ENCODE data around the gene KIF13A.
"Not testable (repeated sequence)": the region's sequence is repeated elsewhere in the genome, so short reads cannot be mapped to it uniquely, and the experiment has no call there.

KIF13A gene

DNA sequence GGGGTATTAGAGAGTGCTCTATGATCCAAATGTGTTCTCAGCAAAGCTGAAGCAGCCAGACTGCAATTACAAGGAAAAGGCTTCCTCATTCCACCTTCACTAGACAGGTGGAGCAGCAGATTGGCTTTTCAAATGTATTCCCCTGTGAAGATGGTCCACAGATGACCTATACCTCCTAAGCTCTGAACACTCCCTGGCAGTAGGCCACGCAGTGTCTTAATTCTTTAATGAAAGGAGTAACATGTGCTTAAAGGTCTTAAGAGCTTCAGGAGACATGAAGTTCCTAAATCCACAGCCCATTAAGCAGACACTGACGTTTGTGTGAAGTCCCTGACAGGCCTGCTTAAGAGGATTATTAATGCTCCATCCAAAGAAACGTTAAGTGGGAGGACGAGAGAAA lies 141.8 kb downstream of the KIF13A start:
- Histone ChIP-seq H3K9me3 (ENCODE audit: insufficient read depth, low read depth, low read length) (no peaks in the 10 kb centered on the region), H3K36me3 (ENCODE audit: insufficient read depth, low read depth, low read length) (peaks cover 43% of the 10 kb centered on the region), H3K4me3 (ENCODE audit: low read length) (no peak overlapping the region), H3K4me1 (ENCODE audit: insufficient read depth, low read length) (no peaks in the 10 kb centered on the region), H3K27me3 (ENCODE audit: insufficient read depth, low read length) (no peaks in the 10 kb centered on the region), H3K9ac (ENCODE audit: low read depth, low read length) (no peak overlapping the region), H3K27ac (ENCODE audit: low read length) (no peak overlapping the region)

DNA sequence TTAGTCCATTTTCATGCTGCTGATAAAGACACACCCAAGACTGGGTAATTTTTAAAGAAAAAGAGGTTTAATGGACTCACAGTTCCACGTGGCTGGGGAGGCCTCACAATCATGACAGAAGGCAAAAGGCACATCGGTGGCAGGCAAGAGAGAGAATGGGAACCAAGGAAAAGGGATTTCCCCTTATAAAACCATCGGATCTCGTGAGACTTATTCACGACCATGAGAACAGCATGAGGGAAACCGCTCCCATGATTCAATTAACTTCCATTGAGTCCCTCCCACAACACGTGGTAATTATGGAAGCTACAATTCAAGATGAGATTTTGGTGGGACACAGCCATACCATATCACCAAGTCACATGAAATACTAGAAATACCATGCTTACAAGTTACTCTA lies 142.5 kb downstream of the KIF13A start:
- peaks cover 38% of the 10 kb centered on the region for H3K36me3 ChIP-seq (ENCODE audit: insufficient read depth, low read depth, low read length)
- H3K9me3 ChIP-seq (ENCODE audit: insufficient read depth, low read depth, low read length); H3K27ac ChIP-seq (ENCODE audit: low read length); H3K4me3 ChIP-seq (ENCODE audit: low read length); H3K27me3 ChIP-seq (ENCODE audit: insufficient read depth, low read length); H3K4me1 ChIP-seq (ENCODE audit: insufficient read depth, low read length); H3K9ac ChIP-seq (ENCODE audit: low read depth, low read length): not testable (repeated sequence)

GRCh38 chr6:17842934-17843821 lies 144.3 kb downstream of the KIF13A start:
- peaks cover 22% of the 10 kb centered on the region; the same call in 1 of the 2 replicates for H3K36me3 ChIP-seq (ENCODE audit: insufficient read depth, low read depth, low read length)
- no peaks in the 10 kb centered on the region for H3K9me3 ChIP-seq (ENCODE audit: insufficient read depth, low read depth, low read length)
- no peak overlapping the region for H3K4me3 ChIP-seq (ENCODE audit: low read length)
- no peaks in the 10 kb centered on the region for H3K4me1 ChIP-seq (ENCODE audit: insufficient read depth, low read length)
- no peaks in the 10 kb centered on the region for H3K27me3 ChIP-seq (ENCODE audit: insufficient read depth, low read length)
- H3K9ac ChIP-seq (ENCODE audit: low read depth, low read length): no peak overlapping the region
- H3K27ac ChIP-seq (ENCODE audit: low read length): no peak overlapping the region

DNA sequence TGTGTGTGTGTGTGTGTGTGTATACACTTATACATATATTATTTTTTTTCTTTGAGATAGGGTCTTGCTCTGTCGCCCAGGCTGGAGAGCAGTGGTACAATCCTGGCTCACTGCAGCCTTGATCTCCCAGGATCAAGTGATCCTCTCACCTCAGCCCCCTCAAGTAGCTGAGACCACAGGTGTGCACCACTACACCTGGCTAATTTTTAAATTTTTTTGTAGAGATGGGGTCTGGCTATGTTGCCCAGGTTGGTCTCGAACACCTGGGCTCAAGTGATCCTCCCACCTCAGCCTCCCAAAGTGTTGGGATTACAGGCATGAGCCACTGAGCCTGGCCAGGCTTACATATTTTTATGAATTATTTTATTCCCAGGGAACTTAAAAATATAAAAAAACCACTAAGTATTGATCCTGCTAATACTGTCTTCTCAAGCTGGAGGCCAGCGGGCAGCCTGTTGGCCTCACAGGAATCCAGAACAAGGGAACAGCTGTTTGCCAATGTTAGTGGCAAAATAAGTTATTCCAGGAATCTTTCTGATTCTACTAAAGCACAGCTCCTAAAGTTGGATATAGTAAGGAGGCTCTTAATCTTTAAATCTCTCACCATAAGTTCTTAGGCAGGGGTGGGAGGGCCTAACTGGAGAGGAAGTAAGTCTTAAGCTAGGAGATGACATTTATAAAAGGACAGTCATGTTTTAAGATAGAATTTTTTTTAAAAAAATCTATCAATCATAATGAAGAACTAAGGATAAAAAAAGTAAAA lies 145.2 kb downstream of the KIF13A start:
- Histone ChIP-seq H3K9me3 (ENCODE audit: insufficient read depth, low read depth, low read length) (no peaks in the 10 kb centered on the region), H3K27ac (ENCODE audit: low read length) (no peak overlapping the region), H3K27me3 (ENCODE audit: insufficient read depth, low read length) (no peaks in the 10 kb centered on the region), H3K36me3 (ENCODE audit: insufficient read depth, low read depth, low read length) (peaks cover 21% of the 10 kb centered on the region; the same call in 1 of the 2 replicates), H3K4me3 (ENCODE audit: low read length) (no peak overlapping the region), H3K4me1 (ENCODE audit: insufficient read depth, low read length) (no peaks in the 10 kb centered on the region), H3K9ac (ENCODE audit: low read depth, low read length) (no peak overlapping the region)

DNA sequence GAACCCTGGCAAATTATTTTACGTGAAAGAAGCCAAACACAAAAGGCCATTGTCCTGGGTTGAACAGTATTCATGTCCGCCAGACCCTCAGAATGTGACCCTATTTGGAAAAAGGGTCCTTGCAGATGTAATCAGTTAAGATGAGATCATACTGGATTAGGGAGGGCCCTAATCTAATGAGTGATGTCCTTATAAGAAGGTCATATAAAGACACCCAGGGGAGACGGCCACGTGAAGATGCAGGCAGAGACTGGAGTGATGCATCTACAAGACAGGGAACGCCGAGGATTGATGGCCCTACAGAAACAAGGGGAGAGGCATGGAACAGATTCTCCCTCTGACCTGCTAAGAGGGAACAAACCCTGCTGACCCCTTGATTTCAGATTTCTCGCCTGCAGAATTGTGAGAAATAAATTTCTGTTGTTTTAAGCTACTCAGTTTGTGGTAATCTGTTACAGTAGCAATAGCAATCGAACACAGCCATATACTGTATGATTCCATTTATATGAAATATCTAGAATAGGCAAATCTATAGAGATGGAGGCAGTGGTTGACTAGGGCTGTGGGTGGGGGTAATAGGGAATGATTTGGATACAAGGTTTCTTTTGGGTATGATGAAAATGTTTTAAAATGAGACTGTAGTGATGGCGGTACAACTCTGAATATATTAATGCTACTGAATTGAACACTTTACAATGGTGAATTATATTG lies 147.8 kb downstream of the KIF13A start:
- Histone ChIP-seq H3K27ac (ENCODE audit: low read length) (no peak overlapping the region), H3K4me3 (ENCODE audit: low read length) (no peak overlapping the region), H3K9ac (ENCODE audit: low read depth, low read length) (no peak overlapping the region), H3K36me3 (ENCODE audit: insufficient read depth, low read depth, low read length) (peaks cover 37% of the 10 kb centered on the region), H3K27me3 (ENCODE audit: insufficient read depth, low read length) (no peaks in the 10 kb centered on the region), H3K4me1 (ENCODE audit: insufficient read depth, low read length) (no peaks in the 10 kb centered on the region), H3K9me3 (ENCODE audit: insufficient read depth, low read depth, low read length) (no peaks in the 10 kb centered on the region)

- Histone ChIP-seq H3K9me3 (ENCODE audit: insufficient read depth, low read depth, low read length) (no peaks in the 10 kb centered on the region), H3K36me3 (ENCODE audit: insufficient read depth, low read depth, low read length) (peaks cover 45% of the 10 kb centered on the region), H3K4me1 (ENCODE audit: insufficient read depth, low read length) (no peaks in the 10 kb centered on the region), H3K27ac (ENCODE audit: low read length) (no peak overlapping the region), H3K9ac (ENCODE audit: low read depth, low read length) (no peak overlapping the region), H3K27me3 (ENCODE audit: insufficient read depth, low read length) (no peaks in the 10 kb centered on the region), H3K4me3 (ENCODE audit: low read length) (no peak overlapping the region)
These were observed 151.1 kb downstream of the KIF13A start for GRCh38 chr6:17836293-17836692.

DNA sequence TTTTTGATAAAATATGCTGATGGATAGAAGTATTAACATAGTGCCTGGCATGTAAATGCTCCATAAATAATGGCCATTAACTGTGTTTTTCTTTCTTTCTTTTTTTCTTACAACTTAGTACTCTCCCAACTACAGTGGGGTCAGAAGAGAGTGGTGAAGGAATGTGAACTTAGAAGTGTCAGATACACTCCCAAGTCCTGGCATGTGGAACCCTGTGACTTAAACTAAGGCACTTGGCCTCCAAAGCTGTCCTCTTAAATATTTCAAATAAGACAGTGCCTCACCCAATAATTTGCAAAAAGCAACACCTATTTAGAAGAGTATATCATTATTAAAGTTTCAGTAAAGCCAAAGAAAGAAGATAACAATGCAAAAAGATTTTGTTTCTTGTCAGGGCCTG lies 151.7 kb downstream of the KIF13A start:
- H3K27me3 ChIP-seq (ENCODE audit: insufficient read depth, low read length): no peaks in the 10 kb centered on the region
- H3K4me1 ChIP-seq (ENCODE audit: insufficient read depth, low read length): no peaks in the 10 kb centered on the region
- H3K4me3 ChIP-seq (ENCODE audit: low read length): no peak overlapping the region
- no peak overlapping the region for H3K27ac ChIP-seq (ENCODE audit: low read length)
- no peak overlapping the region for H3K9ac ChIP-seq (ENCODE audit: low read depth, low read length)
- peaks cover 50% of the 10 kb centered on the region for H3K36me3 ChIP-seq (ENCODE audit: insufficient read depth, low read depth, low read length)
- H3K9me3 ChIP-seq (ENCODE audit: insufficient read depth, low read depth, low read length): no peaks in the 10 kb centered on the region

DNA sequence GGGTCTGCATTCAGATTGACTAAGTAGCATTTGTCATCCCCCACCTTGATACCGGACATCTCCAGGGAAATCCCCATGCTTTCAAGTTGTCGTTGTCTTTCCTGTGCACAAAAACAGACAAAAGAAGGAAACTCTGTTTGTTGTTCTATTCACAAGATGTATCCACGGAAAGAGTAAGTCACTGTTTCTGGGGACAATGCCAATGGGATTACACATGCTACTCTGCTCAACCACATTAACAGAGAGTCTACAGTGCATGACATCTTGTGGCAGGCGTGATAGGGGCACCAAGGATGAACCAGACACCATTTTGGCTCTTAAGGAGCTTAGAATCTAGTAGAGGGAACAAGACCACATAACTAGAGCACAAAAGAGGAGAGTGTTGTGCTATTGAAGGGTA lies 156.3 kb downstream of the KIF13A start:
- Histone ChIP-seq H3K4me1 (ENCODE audit: insufficient read depth, low read length) (no peaks in the 10 kb centered on the region), H3K4me3 (ENCODE audit: low read length) (no peak overlapping the region), H3K27me3 (ENCODE audit: insufficient read depth, low read length) (no peaks in the 10 kb centered on the region), H3K27ac (ENCODE audit: low read length) (no peak overlapping the region), H3K36me3 (ENCODE audit: insufficient read depth, low read depth, low read length) (peaks cover 80% of the 10 kb centered on the region), H3K9me3 (ENCODE audit: insufficient read depth, low read depth, low read length) (no peaks in the 10 kb centered on the region), H3K9ac (ENCODE audit: low read depth, low read length) (no peak overlapping the region)

GRCh38 chr6:17829905-17830304 lies 157.5 kb downstream of the KIF13A start:
- no peaks in the 10 kb centered on the region for H3K4me1 ChIP-seq (ENCODE audit: insufficient read depth, low read length)
- peaks cover 83% of the 10 kb centered on the region for H3K36me3 ChIP-seq (ENCODE audit: insufficient read depth, low read depth, low read length)
- no peaks in the 10 kb centered on the region for H3K27me3 ChIP-seq (ENCODE audit: insufficient read depth, low read length)
- no peak overlapping the region for H3K27ac ChIP-seq (ENCODE audit: low read length)
- H3K4me3 ChIP-seq (ENCODE audit: low read length): no peak overlapping the region
- no peaks in the 10 kb centered on the region for H3K9me3 ChIP-seq (ENCODE audit: insufficient read depth, low read depth, low read length)
- no peak overlapping the region for H3K9ac ChIP-seq (ENCODE audit: low read depth, low read length)

- H3K4me1 ChIP-seq (ENCODE audit: insufficient read depth, low read length): no peaks in the 10 kb centered on the region
- H3K27ac ChIP-seq (ENCODE audit: low read length): no peak overlapping the region
- no peak overlapping the region for H3K9ac ChIP-seq (ENCODE audit: low read depth, low read length)
- no peaks in the 10 kb centered on the region for H3K27me3 ChIP-seq (ENCODE audit: insufficient read depth, low read length)
- peaks cover 73% of the 10 kb centered on the region for H3K36me3 ChIP-seq (ENCODE audit: insufficient read depth, low read depth, low read length)
- H3K9me3 ChIP-seq (ENCODE audit: insufficient read depth, low read depth, low read length): no peaks in the 10 kb centered on the region
- no peak overlapping the region for H3K4me3 ChIP-seq (ENCODE audit: low read length)
These were observed 159.3 kb downstream of the KIF13A start for GRCh38 chr6:17828149-17828548.

DNA sequence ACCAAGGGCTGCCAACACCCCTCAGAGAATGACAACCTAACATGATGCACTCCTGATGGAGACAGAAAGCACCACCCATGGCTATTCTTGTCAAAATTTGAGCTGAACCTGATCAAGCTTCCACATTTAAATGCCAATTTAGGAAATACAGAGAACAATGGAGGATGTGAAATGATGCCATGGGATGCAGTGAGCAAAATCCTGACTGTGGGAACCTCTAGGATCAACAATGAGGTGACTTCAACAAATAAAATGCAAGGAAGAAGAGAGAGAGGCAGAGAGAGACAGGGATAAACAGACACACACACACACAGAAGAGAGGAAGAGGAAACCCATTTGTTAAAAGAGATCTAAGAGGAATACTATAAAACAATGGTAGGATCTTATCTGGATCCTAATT lies 161.1 kb downstream of the KIF13A start:
- Histone ChIP-seq H3K27ac (ENCODE audit: low read length) (no peak overlapping the region), H3K4me1 (ENCODE audit: insufficient read depth, low read length) (no peaks in the 10 kb centered on the region), H3K36me3 (ENCODE audit: insufficient read depth, low read depth, low read length) (peaks cover 70% of the 10 kb centered on the region), H3K9ac (ENCODE audit: low read depth, low read length) (no peak overlapping the region), H3K9me3 (ENCODE audit: insufficient read depth, low read depth, low read length) (no peaks in the 10 kb centered on the region), H3K27me3 (ENCODE audit: insufficient read depth, low read length) (no peaks in the 10 kb centered on the region), H3K4me3 (ENCODE audit: low read length) (no peak overlapping the region)
